HG02678 (cell line): Measurements from ENCODE around the gene ZNF91.
"Not testable (repeated sequence)": the region's sequence is repeated elsewhere in the genome, so short reads cannot be mapped to it uniquely, and the experiment has no call there.

ENCODE experiments used
- ATAC-seq: cut with Tn5 transposase; IDR thresholded peaks from one replicate; pipeline ENCODE4 v1.9.1; 2021; ENCODE audit warnings: mild to moderate bottlenecking, moderate library complexity; ENCODE audit not compliant: unreplicated experiment

The ZNF91 gene

GRCh38 chr19:23395041-23395721, at the start of gene ZNF91:
Gene ZNF91 (minus strand): TSS chr19:23395471. CDS start chr19:23395354, 117 bp downstream.
- ATAC-seq: peak; percentile 98

GRCh38 chr19:23440791-23441190, 45.5 kb upstream of the ZNF91 start:
- ATAC-seq: no peak

GRCh38 chr19:23440207-23440606, 44.9 kb upstream of the ZNF91 start:
- ATAC-seq: no peak

GRCh38 chr19:23439623-23440022, 44.4 kb upstream of the ZNF91 start:
- no peak for ATAC-seq

GRCh38 chr19:23437901-23438300, 42.6 kb upstream of the ZNF91 start:
- ATAC-seq: no peak

GRCh38 chr19:23436944-23437343, 41.7 kb upstream of the ZNF91 start:
- ATAC-seq: no peak

- ATAC-seq: no peak
Observed at GRCh38 chr19:23436318-23436717, 41.0 kb upstream of the ZNF91 start.

GRCh38 chr19:23420824-23421223, 25.6 kb upstream of the ZNF91 start:
- ATAC-seq: no peak

GRCh38 chr19:23419261-23419660, 24.0 kb upstream of the ZNF91 start:
- ATAC-seq: not testable (repeated sequence)

GRCh38 chr19:23415561-23416191, 20.4 kb upstream of the ZNF91 start:
- no peak for ATAC-seq

- ATAC-seq: no peak
Observed at GRCh38 chr19:23415034-23415433, 19.8 kb upstream of the ZNF91 start.

- no peak for ATAC-seq
Observed at GRCh38 chr19:23410155-23410554, 14.9 kb upstream of the ZNF91 start.

GRCh38 chr19:23409392-23410048, 14.2 kb upstream of the ZNF91 start:
- no peak for ATAC-seq

- ATAC-seq: no peak
Observed at GRCh38 chr19:23407616-23408133, 12.4 kb upstream of the ZNF91 start.

GRCh38 chr19:23406721-23407120, 11.4 kb upstream of the ZNF91 start:
- no peak for ATAC-seq

- ATAC-seq: no peak
Observed at GRCh38 chr19:23406091-23406490, 10.8 kb upstream of the ZNF91 start.

GRCh38 chr19:23404676-23405075, 9.4 kb upstream of the ZNF91 start:
- ATAC-seq: no peak

- ATAC-seq: no peak
Observed at GRCh38 chr19:23403581-23404324, 8.5 kb upstream of the ZNF91 start.

- ATAC-seq: no peak
Observed at GRCh38 chr19:23403052-23403451, 7.8 kb upstream of the ZNF91 start.

GRCh38 chr19:23402388-23402787, 7.1 kb upstream of the ZNF91 start:
- no peak for ATAC-seq

GRCh38 chr19:23401086-23401610, 5.9 kb upstream of the ZNF91 start:
- no peak for ATAC-seq
